ENCODE data around the gene CCDC88C. TPM values are rescaled to one million over a fixed set of nuclear protein-coding genes. Genes with fewer than 3 reads are reported as not detected.

Gene CCDC88C
- total and polyA plus RNA-seq, 2 experiments from 2014 or later = 23.6 to 60.7 TPM

DNA sequence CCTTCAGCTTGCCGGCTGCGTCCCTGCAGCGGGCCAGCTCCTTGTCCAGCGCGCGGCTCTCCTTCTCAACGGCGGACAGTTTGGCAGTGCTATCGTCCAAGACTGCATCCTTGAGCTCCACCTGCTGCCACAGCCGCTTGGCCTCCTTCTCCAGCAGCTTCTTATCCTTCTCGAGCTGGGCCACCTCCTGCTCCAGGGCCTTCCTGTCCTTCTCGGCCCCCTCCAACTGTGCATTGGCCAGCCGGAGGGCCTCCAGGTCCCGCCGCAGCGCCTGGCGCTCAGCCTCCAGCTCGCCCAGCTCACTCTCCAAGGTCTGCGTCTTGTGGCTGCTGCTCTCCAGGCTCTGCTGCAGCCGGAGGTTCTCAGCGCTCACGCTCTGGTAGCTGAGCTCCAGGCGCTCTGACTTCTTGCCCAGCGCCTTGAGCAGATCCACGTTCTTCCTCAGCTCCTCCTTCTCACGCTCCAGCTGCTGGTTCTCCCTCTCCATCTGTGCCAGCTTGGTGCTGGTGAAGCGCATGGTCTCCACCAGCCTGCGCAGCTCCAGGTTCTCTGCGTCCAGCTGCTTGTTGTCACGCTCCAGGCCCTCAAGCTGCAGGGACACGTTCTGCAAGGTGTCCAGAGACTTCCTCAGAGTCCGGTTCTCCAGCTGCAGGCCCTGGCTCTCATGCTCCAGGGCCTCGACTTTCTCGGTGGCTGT lies 104.3 kb downstream of the CCDC88C start (continued):
- TF ChIP-seq, protein P1, sequence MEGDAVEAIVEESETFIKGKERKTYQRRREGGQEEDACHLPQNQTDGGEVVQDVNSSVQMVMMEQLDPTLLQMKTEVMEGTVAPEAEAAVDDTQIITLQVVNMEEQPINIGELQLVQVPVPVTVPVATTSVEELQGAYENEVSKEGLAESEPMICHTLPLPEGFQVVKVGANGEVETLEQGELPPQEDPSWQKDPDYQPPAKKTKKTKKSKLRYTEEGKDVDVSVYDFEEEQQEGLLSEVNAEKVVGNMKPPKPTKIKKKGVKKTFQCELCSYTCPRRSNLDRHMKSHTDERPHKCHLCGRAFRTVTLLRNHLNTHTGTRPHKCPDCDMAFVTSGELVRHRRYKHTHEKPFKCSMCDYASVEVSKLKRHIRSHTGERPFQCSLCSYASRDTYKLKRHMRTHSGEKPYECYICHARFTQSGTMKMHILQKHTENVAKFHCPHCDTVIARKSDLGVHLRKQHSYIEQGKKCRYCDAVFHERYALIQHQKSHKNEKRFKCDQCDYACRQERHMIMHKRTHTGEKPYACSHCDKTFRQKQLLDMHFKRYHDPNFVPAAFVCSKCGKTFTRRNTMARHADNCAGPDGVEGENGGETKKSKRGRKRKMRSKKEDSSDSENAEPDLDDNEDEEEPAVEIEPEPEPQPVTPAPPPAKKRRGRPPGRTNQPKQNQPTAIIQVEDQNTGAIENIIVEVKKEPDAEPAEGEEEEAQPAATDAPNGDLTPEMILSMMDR (conservative IDR thresholded peaks at IDR 0.05; ENCODE audit: low read depth in 2 of 2) = no peak
- TF ChIP-seq ZNF114 (CRISPR knock-in tag; IDR thresholded peaks at IDR 0.05) (no peak), POLR2AphosphoS5 (IDR thresholded peaks at IDR 0.05; ENCODE audit: low read depth) (no peak), STAT1 (IDR thresholded peaks at IDR 0.05; ENCODE audit: unreplicated experiment) (no peak)

DNA sequence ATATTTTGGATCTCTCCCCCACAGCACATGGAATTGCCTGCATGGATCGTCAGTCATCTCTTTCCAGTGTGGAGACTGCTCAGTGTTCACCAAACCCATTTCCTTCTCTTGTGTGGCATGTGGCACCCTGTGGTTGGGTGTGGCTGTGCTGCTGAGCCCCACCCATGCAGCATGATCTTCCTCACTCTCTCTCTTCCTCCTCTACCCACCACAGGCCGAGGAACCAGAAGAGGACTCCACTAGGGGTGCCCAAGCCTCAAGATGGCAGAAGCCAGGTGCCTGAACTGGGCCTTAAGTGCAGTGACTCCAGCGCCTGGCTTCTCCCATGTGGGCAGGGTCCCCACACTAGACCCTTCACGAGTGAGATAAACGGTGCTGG lies 106.3 kb downstream of the CCDC88C start:
- H3K4me1 Mint-ChIP-seq = peaks cover 18% of the 10 kb centered on the region
- ATAC-seq (no peak), DNase-seq (ENCODE audit: low spot score) (no peak)
- H3K4me3 ChIP-seq = no peak overlapping the region
- H4K20me1 ChIP-seq (replicated peaks; ENCODE audit: insufficient read depth) = no peaks in the 10 kb centered on the region; the same call in 1 of the 2 replicates
- peaks cover 16% of the 10 kb centered on the region for H3K27me3 Mint-ChIP-seq (ENCODE audit: insufficient read depth, low read depth, poor library complexity)
- no peak overlapping the region for H3K4me2 ChIP-seq
- H3K36me3 Mint-ChIP-seq (ENCODE audit: low read depth) = peaks cover 92% of the 10 kb centered on the region
- no peak overlapping the region for H3K4me3 Mint-ChIP-seq
- H3K27me3 ChIP-seq (ENCODE audit: insufficient read depth) = no peaks in the 10 kb centered on the region
- no peaks in the 10 kb centered on the region for H3K9me2 ChIP-seq (ENCODE audit: insufficient read depth)
- H3K4me1 ChIP-seq (ENCODE audit: insufficient read depth) = peaks cover 6% of the 10 kb centered on the region
- H3K36me3 ChIP-seq (ENCODE audit: insufficient read depth) = peaks cover 31% of the 10 kb centered on the region
- no peaks in the 10 kb centered on the region; the same call in 1 of the 2 replicates for H3F3A ChIP-seq (replicated peaks; ENCODE audit: low read depth)
- H3K27ac ChIP-seq (ENCODE audit: low read depth) = no peak overlapping the region
- no peaks in the 10 kb centered on the region for H3K79me2 ChIP-seq (replicated peaks; ENCODE audit: insufficient read depth)
- H2AFZ ChIP-seq = no peak overlapping the region
- H3K9me3 Mint-ChIP-seq = peaks cover 35% of the 10 kb centered on the region
- no peak overlapping the region for H3K27ac Mint-ChIP-seq
- TF ChIP-seq ZNF331 (CRISPR knock-in tag; IDR thresholded peaks at IDR 0.05; ENCODE audit: low read depth) (no peak), JUNB (IDR thresholded peaks at IDR 0.05; ENCODE audit: unreplicated experiment) (no peak), CREB1 (CRISPR knock-in tag; IDR thresholded peaks at IDR 0.05; ENCODE audit: low read depth) (no peak), ZNF114 (CRISPR knock-in tag; IDR thresholded peaks at IDR 0.05) (no peak), EZH2 (IDR thresholded peaks at IDR 0.05; ENCODE audit: low read depth, unreplicated experiment) (no peak), EZH2phosphoT487 (IDR thresholded peaks at IDR 0.05; ENCODE audit: unreplicated experiment) (no peak), POLR2AphosphoS5 (IDR thresholded peaks at IDR 0.05; ENCODE audit: low read depth) (no peak), STAT1 (IDR thresholded peaks at IDR 0.05; ENCODE audit: unreplicated experiment) (no peak)
- TF ChIP-seq, protein P2, sequence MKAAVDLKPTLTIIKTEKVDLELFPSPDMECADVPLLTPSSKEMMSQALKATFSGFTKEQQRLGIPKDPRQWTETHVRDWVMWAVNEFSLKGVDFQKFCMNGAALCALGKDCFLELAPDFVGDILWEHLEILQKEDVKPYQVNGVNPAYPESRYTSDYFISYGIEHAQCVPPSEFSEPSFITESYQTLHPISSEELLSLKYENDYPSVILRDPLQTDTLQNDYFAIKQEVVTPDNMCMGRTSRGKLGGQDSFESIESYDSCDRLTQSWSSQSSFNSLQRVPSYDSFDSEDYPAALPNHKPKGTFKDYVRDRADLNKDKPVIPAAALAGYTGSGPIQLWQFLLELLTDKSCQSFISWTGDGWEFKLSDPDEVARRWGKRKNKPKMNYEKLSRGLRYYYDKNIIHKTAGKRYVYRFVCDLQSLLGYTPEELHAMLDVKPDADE (IDR thresholded peaks at IDR 0.05) = no peak
- TF ChIP-seq, protein P3, sequence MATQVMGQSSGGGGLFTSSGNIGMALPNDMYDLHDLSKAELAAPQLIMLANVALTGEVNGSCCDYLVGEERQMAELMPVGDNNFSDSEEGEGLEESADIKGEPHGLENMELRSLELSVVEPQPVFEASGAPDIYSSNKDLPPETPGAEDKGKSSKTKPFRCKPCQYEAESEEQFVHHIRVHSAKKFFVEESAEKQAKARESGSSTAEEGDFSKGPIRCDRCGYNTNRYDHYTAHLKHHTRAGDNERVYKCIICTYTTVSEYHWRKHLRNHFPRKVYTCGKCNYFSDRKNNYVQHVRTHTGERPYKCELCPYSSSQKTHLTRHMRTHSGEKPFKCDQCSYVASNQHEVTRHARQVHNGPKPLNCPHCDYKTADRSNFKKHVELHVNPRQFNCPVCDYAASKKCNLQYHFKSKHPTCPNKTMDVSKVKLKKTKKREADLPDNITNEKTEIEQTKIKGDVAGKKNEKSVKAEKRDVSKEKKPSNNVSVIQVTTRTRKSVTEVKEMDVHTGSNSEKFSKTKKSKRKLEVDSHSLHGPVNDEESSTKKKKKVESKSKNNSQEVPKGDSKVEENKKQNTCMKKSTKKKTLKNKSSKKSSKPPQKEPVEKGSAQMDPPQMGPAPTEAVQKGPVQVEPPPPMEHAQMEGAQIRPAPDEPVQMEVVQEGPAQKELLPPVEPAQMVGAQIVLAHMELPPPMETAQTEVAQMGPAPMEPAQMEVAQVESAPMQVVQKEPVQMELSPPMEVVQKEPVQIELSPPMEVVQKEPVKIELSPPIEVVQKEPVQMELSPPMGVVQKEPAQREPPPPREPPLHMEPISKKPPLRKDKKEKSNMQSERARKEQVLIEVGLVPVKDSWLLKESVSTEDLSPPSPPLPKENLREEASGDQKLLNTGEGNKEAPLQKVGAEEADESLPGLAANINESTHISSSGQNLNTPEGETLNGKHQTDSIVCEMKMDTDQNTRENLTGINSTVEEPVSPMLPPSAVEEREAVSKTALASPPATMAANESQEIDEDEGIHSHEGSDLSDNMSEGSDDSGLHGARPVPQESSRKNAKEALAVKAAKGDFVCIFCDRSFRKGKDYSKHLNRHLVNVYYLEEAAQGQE (IDR thresholded peaks at IDR 0.05; ENCODE audit: unreplicated experiment) = no peak
- TF ChIP-seq, protein P4, sequence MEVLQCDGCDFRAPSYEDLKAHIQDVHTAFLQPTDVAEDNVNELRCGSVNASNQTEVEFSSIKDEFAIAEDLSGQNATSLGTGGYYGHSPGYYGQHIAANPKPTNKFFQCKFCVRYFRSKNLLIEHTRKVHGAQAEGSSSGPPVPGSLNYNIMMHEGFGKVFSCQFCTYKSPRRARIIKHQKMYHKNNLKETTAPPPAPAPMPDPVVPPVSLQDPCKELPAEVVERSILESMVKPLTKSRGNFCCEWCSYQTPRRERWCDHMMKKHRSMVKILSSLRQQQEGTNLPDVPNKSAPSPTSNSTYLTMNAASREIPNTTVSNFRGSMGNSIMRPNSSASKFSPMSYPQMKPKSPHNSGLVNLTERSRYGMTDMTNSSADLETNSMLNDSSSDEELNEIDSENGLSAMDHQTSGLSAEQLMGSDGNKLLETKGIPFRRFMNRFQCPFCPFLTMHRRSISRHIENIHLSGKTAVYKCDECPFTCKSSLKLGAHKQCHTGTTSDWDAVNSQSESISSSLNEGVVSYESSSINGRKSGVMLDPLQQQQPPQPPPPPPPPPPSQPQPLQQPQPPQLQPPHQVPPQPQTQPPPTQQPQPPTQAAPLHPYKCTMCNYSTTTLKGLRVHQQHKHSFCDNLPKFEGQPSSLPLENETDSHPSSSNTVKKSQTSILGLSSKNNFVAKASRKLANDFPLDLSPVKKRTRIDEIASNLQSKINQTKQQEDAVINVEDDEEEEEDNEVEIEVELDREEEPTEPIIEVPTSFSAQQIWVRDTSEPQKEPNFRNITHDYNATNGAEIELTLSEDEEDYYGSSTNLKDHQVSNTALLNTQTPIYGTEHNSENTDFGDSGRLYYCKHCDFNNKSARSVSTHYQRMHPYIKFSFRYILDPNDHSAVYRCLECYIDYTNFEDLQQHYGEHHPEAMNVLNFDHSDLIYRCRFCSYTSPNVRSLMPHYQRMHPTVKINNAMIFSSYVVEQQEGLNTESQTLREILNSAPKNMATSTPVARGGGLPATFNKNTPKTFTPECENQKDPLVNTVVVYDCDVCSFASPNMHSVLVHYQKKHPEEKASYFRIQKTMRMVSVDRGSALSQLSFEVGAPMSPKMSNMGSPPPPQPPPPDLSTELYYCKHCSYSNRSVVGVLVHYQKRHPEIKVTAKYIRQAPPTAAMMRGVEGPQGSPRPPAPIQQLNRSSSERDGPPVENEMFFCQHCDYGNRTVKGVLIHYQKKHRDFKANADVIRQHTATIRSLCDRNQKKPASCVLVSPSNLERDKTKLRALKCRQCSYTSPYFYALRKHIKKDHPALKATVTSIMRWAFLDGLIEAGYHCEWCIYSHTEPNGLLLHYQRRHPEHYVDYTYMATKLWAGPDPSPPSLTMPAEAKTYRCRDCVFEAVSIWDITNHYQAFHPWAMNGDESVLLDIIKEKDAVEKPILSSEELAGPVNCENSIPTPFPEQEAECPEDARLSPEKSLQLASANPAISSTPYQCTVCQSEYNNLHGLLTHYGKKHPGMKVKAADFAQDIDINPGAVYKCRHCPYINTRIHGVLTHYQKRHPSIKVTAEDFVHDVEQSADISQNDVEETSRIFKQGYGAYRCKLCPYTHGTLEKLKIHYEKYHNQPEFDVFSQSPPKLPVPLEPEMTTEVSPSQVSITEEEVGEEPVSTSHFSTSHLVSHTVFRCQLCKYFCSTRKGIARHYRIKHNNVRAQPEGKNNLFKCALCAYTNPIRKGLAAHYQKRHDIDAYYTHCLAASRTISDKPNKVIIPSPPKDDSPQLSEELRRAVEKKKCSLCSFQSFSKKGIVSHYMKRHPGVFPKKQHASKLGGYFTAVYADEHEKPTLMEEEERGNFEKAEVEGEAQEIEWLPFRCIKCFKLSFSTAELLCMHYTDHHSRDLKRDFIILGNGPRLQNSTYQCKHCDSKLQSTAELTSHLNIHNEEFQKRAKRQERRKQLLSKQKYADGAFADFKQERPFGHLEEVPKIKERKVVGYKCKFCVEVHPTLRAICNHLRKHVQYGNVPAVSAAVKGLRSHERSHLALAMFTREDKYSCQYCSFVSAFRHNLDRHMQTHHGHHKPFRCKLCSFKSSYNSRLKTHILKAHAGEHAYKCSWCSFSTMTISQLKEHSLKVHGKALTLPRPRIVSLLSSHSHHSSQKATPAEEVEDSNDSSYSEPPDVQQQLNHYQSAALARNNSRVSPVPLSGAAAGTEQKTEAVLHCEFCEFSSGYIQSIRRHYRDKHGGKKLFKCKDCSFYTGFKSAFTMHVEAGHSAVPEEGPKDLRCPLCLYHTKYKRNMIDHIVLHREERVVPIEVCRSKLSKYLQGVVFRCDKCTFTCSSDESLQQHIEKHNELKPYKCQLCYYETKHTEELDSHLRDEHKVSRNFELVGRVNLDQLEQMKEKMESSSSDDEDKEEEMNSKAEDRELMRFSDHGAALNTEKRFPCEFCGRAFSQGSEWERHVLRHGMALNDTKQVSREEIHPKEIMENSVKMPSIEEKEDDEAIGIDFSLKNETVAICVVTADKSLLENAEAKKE (CRISPR knock-in tag; IDR thresholded peaks at IDR 0.05) = no peak
